CD4-positive, alpha-beta T cell treated with Interleukin-17A for 1 hour (primary cell): ENCODE results near the gene ZNF286A.
"Not testable (repeated sequence)": the region's sequence is repeated elsewhere in the genome, so short reads cannot be mapped to it uniquely, and the experiment has no call there.

ENCODE experiments used
- DNase-seq: peaks from one replicate; pipeline ENCODE4 v3.0.0-alpha.2; 2020

ZNF286A gene

DNA sequence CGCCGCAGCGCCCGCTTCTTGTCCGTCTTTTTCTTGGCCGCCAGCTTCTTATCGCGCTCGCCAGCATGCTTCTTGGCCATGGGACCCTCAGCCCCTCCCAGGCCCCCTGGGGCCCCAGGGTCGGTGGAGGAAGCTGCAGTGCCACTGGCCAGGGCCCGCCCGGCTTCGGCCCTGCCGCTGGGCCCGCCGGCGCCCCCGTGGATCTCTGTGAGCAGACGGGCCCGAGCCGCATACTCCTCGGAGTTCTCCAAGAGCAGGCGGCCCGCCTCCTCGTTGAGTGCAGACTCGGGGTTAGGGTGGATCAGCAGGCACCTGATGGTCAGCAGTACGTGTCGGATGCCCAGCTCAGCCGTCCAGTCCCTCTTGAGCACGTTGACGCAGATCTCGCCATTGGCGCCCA is 4.7 kb downstream of the ZNF286A start:
- not testable (repeated sequence) for DNase-seq

- not testable (repeated sequence) for DNase-seq
Measured at GRCh38 chr17:15704813-15705212, 5.3 kb downstream of the ZNF286A start.

DNA sequence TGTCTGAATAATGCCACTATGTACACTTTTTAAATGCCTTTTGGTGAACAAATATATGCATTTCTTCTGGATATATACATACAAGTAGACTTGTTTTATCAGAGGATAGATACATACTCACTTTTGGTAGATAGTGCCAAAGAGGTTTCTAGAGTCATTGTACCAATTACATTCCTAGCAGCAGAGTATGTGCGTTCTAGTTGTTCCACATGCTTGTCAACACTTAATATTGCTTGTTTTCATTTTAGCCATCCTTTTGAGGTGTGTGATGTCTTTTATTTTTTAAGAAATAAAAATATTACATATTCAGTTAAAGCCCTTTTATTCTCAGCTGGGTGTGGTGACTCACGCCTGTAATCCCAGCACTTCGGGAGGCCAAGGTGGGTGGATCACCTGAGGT is 9.3 kb downstream of the ZNF286A start:
- DNase-seq: not testable (repeated sequence)

DNA sequence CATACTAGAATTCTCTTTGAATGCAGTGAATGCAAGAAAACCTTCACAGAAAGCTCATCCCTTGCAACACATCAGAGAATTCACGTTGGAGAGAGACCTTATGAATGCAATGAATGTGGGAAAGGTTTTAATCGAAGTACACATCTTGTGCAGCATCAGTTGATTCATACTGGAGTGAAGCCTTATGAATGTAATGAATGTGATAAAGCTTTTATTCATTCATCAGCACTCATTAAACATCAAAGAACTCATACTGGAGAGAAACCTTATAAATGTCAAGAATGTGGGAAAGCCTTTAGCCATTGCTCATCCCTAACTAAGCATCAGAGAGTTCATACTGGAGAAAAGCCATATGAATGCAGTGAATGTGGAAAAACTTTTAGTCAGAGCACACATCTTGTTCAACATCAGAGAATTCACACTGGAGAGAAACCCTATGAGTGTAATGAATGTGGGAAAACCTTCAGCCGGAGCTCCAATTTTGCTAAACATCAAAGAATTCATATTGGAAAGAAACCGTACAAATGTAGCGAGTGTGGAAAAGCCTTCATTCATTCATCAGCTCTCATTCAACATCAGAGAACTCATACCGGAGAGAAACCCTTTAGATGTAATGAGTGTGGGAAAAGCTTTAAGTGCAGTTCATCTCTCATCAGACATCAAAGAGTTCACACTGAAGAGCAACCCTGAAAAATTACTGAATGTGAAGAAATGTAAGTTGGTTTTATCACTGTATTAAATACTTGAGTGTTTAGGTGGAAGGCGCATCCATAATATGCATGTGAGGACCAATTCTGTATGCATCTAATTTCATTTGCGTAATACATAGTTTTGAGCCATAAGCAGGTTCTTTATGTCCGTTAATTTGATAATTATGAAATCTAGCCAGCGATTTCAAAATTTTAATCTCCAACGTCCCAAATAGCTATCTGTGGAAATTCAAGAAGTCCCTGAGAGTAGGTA is 17.3 kb downstream of the ZNF286A start:
- not testable (repeated sequence) for DNase-seq

GRCh38 chr17:15730535-15730934 is 31.0 kb downstream of the ZNF286A start:
- DNase-seq: not testable (repeated sequence)

DNA sequence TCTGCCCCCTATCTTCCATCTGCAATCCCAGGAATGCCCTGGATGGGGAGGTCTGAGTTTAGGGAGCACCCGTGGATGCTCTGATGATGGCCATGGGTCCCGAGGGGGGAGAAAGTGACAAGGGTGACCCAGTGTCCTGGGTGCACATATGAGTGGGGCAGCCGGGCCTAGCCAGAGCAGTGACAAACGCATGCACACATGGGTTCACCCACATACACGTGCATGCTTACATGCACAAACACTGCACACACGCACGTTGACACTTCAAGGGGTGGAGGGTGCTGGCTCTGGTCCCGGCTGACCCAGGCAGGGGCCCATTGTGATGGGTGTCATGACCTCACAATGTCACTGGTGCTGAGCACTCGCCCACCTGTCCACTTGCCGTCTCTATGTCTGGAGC is 32.3 kb downstream of the ZNF286A start, which contains the start of gene TBC1D26:
Gene TBC1D26 (plus strand): TSS at position 384 of the 400 bp plus-strand sequence. CDS start 3,066 bp downstream, outside the sequence.
- not testable (repeated sequence) for DNase-seq

DNA sequence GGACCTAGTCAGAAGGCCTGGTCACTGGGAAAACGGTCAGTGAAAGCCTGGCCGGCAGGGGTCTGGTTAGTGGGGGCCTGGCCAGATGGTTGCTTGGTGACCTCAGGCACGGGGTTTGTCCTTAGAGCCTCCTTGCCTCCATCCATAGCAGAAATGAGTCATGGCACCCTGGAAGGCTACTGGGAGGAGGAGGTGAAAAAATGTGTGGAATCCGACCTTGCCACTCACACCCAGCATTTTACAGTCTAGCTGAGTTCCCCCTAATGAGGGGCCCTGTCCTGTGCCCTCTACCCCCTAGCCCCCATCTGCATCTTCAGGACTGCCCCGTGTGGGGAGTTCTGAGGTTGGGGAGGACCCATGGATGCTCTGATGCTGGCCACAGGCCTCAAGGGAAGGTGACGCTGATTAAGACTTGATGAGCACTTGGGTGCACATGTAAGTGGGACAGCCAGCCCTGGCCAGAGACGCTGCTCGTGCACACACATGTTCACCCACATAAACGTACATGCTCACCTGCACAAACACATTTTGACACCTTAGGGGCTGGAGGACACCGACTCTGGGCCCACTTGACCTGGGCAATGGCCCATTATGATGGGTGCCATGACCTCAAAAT is 33.7 kb downstream of the ZNF286A start:
- not testable (repeated sequence) for DNase-seq

GRCh38 chr17:15736578-15736977 is 37.0 kb downstream of the ZNF286A start:
- not testable (repeated sequence) for DNase-seq

DNA sequence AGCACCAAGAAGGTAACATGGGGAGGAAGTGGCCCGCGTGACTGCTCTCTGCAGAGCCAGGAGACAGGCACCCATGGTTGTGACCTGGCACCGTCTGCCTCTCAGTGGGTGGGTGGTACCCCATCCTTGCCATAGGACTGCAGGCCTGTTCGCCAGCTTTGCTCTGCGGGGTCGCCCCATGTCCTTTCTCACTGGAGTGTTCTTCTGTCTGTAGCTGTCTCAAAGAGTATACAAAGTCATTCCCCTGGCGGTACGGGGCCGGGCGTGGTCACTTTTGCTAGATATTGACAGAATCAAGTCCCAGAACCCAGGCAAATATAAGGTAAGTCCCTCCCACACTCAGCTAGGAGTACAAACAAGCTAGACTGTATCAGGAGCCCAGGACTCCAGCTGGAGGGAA is 38.5 kb downstream of the ZNF286A start:
- no peak for DNase-seq

DNA sequence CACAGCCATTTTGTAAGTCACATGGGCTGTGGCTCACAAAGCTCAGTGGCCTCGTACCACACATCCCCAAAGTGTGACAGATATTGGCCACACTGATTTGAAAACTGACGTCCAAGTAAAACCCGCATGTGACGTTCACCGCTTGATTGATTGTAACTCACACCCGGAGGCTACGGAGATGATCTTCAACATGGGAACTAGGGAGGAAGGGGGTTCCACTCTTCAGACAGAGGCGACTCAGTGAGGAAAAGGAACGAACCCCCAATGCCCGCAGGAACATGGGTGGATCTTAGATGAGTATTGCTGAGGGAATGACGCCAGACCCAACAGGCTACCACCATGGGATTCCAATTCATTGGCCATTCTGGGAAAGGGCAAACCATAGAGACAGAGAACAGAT is 39.7 kb downstream of the ZNF286A start:
- DNase-seq: not testable (repeated sequence)

- not testable (repeated sequence) for DNase-seq
Measured at GRCh38 chr17:15740041-15740440, 40.5 kb downstream of the ZNF286A start.

DNA sequence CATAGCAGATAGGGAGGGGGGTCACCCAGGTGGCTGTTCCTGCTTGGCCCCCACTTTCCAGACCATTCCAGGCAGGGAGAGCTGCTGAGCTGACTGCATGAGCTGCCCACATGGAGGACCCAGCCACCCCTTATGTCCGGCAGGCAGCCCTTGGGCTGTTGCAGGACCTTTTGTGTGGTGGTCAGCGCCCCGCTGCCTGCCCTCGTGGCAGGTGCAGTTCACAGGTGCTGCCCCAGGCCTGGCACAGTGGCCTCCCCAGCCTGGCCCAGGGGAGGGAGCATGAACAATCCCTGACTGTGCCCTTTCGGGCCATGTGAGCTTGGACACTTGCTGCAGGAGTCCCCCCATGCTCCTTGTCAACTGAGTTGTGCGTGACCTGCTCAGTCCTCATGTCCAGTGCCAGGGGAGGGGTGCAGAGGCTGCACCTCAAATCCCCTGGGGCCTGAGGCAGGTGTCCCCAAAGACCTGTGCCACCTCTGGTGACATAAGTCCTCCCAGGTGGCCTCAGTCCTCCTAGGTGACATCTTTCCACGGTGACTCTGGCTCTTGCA is 41.1 kb downstream of the ZNF286A start:
- DNase-seq: no peak

GRCh38 chr17:15741624-15742023 is 42.1 kb downstream of the ZNF286A start:
- no peak for DNase-seq

- DNase-seq: no peak
Measured at GRCh38 chr17:15742051-15742795, 42.7 kb downstream of the ZNF286A start.

DNA sequence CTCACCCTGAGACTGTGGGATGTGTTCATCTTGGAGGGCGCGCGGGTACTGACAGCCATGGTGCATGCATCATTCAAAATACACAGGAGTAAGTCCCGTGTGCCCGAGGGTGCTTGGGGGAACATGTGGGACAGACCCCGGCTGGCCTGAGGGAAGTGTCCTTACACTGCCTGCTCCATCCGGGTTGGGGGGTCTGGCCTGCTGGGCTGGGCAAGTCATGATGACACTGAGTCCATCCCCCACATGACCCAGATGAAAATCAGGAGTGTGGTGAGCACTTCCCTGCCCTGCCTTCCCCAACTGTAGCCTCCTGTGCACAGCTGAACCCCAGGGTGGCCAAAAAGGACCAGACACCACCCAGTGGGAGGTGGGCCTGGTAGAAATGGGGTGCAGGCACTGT is 43.4 kb downstream of the ZNF286A start:
- DNase-seq: no peak

DNA sequence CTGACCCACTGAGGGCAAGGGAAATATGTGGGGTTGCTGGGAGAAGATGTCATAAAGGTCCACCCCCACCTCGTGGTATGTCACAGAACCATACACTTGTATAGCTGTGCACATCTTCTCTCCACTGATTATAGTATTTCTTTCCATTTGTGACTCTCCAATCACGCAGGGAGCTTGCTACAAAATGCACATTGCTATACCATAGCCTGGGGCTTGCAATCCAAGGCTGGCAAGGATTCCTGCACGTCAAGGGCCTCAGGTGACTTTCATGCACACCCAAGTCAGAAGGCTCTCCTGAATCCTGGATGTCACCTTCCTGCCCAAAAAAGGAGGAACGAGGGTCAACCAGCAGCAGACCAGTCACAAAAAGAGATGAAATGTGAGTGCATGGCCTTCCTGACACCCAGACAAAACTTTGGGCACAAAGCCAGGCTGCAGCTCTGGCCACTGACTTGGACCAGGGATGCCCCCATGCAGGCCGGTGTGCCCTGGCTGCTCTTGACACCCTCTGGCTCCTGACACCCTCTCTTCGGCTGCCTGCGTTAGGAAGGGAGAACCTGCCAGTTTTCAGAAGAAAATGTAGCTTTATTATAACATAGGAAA is 44.6 kb downstream of the ZNF286A start:
- no peak for DNase-seq

GRCh38 chr17:15744885-15745284 is 45.3 kb downstream of the ZNF286A start:
- no peak for DNase-seq

DNA sequence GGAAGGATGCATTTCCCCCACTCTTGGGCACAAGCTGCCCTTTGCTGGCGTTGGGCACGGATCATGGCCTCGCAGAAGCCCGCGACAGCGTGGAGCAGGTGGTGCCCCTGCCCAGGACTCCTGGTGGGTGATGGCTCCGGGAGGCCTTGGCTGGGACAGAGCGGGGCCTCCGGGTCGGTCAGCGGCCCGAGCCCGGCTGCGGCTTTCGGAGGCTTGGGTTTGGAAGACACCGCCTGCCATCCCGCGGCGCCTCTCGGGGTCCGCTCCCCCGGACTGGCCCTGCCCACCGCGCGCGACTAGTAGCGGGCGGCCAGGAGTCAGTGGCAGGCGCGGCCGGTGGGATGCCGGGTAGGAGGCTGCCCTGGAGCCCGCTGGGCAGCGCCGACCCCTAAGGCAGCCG is 49.9 kb downstream of the ZNF286A start:
- not testable (repeated sequence) for DNase-seq

- not testable (repeated sequence) for DNase-seq
Measured at GRCh38 chr17:15768865-15769533, 69.4 kb downstream of the ZNF286A start.
